Measurements from ENCODE around the gene AP4B1. TPM values are rescaled to one million over a fixed set of nuclear protein-coding genes. Genes with fewer than 3 reads are reported as not detected.

The AP4B1 gene
- polyA plus RNA-seq, 2 of the 4 experiments (the other 2 are of a cell fraction): 9.2 to 11.9 TPM

DNA sequence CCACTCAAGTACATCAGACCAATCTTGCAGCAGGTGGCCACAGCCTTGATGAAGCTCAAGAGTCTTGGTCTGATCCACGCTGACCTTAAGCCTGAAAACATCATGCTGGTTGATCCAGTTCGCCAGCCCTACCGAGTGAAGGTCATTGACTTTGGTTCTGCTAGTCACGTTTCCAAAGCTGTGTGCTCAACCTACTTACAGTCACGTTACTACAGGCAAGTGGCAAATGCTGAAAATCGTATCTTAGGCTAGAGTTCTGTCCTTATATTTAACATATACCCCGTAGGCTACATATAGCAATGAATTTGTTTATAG, 36.6 kb upstream of the AP4B1 start:
- 90% methylated on average over 7 of the region's 7 CpGs for WGBS (ENCODE audit: missing lambda C conversion rate)
- H3K4me1 ChIP-seq: no peaks in the 10 kb centered on the region
- TF ChIP-seq JUN (IDR thresholded peaks at IDR 0.05): no peak
- no peak for TF ChIP-seq RARB (CRISPR knock-in tag; IDR thresholded peaks at IDR 0.05)
- TF ChIP-seq ZNF302 (CRISPR knock-in tag; IDR thresholded peaks at IDR 0.05): no peak
- TF ChIP-seq JUNB (IDR thresholded peaks at IDR 0.05): no peak
- no peak for TF ChIP-seq RFX5 (IDR thresholded peaks at IDR 0.05)
- TF ChIP-seq USF2 (IDR thresholded peaks at IDR 0.05): no peak
- no peak for TF ChIP-seq HEYL (CRISPR knock-in tag; IDR thresholded peaks at IDR 0.05)
- no peak for TF ChIP-seq BHLHE40 (IDR thresholded peaks at IDR 0.05; ENCODE audit: low read depth, low read length)
- TF ChIP-seq FOSB (CRISPR knock-in tag; IDR thresholded peaks at IDR 0.05): no peak
- TF ChIP-seq TP53 (CRISPR knock-in tag; IDR thresholded peaks at IDR 0.05): no peak
- no peak for TF ChIP-seq BCL3 (IDR thresholded peaks at IDR 0.05)
- ChIA-PET POLR2A (no interaction called here), CTCF (interaction anchor here (1.9 kb wide), 1 partner anchor 10 kb away, joined by 5 read pairs; no protein-coding TSS in a partner anchor)
- H3K9me3 ChIP-seq: 0 out of 3 replicates have a peak, but pooled peaks cover 3% of the 10 kb centered on the region
- no peak overlapping the region for H3K27ac ChIP-seq
- H3K4me3 ChIP-seq: no peak overlapping the region
- H3K4me2 ChIP-seq: no peak overlapping the region
- no peak for FAIRE-seq
- no peak for DNase-seq (ENCODE audit: low read depth in 1 of 2, low spot score in 1 of 2)
- no peak for ATAC-seq

GRCh38 chr1:113940365-113941244, 36.0 kb upstream of the AP4B1 start:
- peak; percentile 48 for TF ChIP-seq MAFK (IDR thresholded peaks at IDR 0.05; ENCODE audit: partially characterized antibody)
- TF ChIP-seq POLR2A (IDR thresholded peaks at IDR 0.05; ENCODE audit: low read length): no peak
- CTCF ChIA-PET: interaction anchor here (1.9 kb wide), 1 partner anchor 9 kb away, joined by 5 read pairs; no protein-coding TSS in a partner anchor
- 87% methylated on average over 16 of the region's 16 CpGs for WGBS (ENCODE audit: missing lambda C conversion rate)
- Histone ChIP-seq H3K9me3 (0 out of 3 replicates have a peak, but pooled peaks cover 3% of the 10 kb centered on the region), H3K4me3 (no peak overlapping the region), H3K4me2 (no peak overlapping the region), H3K4me1 (no peaks in the 10 kb centered on the region), H3K27ac (no peak overlapping the region)
- POLR2A ChIA-PET: no interaction called here
- DNase-seq (ENCODE audit: low read depth in 1 of 2, low spot score in 1 of 2): no peak
- ATAC-seq: no peak
- no peak for FAIRE-seq

- Histone ChIP-seq H3K4me3 (no peak overlapping the region), H3K4me2 (no peak overlapping the region), H3K9me3 (no peaks in the 10 kb centered on the region), H3K27ac (no peak overlapping the region), H3K4me1 (no peaks in the 10 kb centered on the region)
- CTCF ChIA-PET: interaction anchor here (1.1 kb wide), 1 partner anchor 33 kb away, joined by 3 read pairs; the partner anchor contains the start of gene DCLRE1B
- WGBS (ENCODE audit: missing lambda C conversion rate): 80% methylated on average over 5 of the region's 5 CpGs
- DNase-seq (ENCODE audit: low read depth in 1 of 2, low spot score in 1 of 2) (no peak), FAIRE-seq (no peak), ATAC-seq (no peak)
- no peak for TF ChIP-seq EHF (CRISPR knock-in tag; IDR thresholded peaks at IDR 0.05)
- no peak for TF ChIP-seq CBX2 (IDR thresholded peaks at IDR 0.05; ENCODE audit: borderline replicate concordance, low read depth)
- TF ChIP-seq RARB (CRISPR knock-in tag; IDR thresholded peaks at IDR 0.05): no peak
- no peak for TF ChIP-seq PBX3 (IDR thresholded peaks at IDR 0.05)
- no peak for TF ChIP-seq RNF2 (IDR thresholded peaks at IDR 0.05; ENCODE audit: borderline replicate concordance, low read depth)
- POLR2A ChIA-PET: no interaction called here
Observed at GRCh38 chr1:113938192-113938591, 33.6 kb upstream of the AP4B1 start.

DNA sequence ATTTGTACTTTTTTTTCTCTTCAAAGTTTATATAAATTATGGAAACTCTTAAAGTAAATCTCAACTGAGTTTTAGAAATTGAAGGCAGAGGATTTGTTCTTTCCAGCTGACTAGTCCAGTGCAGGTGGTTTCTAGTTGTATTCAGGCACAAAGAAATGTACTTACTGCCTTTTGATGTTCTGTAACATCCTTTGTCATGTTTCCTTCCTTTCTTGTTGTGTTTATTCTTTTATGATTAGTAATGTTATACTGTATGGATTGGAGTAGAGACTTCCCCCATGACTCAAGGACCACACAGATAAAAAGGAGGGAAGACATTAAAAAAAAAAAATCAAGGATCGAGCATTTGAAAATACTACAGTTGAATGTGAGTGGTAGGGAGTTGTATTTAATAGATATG, 32.5 kb upstream of the AP4B1 start:
- Histone ChIP-seq H3K9me3 (no peaks in the 10 kb centered on the region), H3K4me2 (no peak overlapping the region), H3K4me3 (no peak overlapping the region), H3K4me1 (no peaks in the 10 kb centered on the region), H3K27ac (no peak overlapping the region)
- WGBS (ENCODE audit: missing lambda C conversion rate): 41% methylated on average over 1 of the region's 1 CpG
- no peak for ATAC-seq
- CTCF ChIA-PET: no interaction called here
- FAIRE-seq: no peak
- POLR2A ChIA-PET: no interaction called here
- no peak for DNase-seq (ENCODE audit: low read depth in 1 of 2, low spot score in 1 of 2)
- no peak for TF ChIP-seq POLR2A (IDR thresholded peaks at IDR 0.05; ENCODE audit: low read length)
- no peak for TF ChIP-seq ZNF302 (CRISPR knock-in tag; IDR thresholded peaks at IDR 0.05)
- TF ChIP-seq ELK1 (IDR thresholded peaks at IDR 0.05; ENCODE audit: low read depth, low read length): no peak
- TF ChIP-seq RAD21 (conservative IDR thresholded peaks at IDR 0.05 in 1 of 2, IDR thresholded peaks at IDR 0.05 in 1 of 2): no peak
- no peak for TF ChIP-seq NPAS2 (CRISPR knock-in tag; IDR thresholded peaks at IDR 0.05; ENCODE audit: borderline replicate concordance)
- no peak for TF ChIP-seq HOXA7 (CRISPR knock-in tag; IDR thresholded peaks at IDR 0.05)
- no peak for TF ChIP-seq FOSB (CRISPR knock-in tag; IDR thresholded peaks at IDR 0.05)
- no peak for TF ChIP-seq RNF2 (IDR thresholded peaks at IDR 0.05; ENCODE audit: borderline replicate concordance, low read depth)
- no peak for TF ChIP-seq CEBPB (IDR thresholded peaks at IDR 0.05)
- TF ChIP-seq CBX2 (IDR thresholded peaks at IDR 0.05; ENCODE audit: borderline replicate concordance, low read depth): no peak
- TF ChIP-seq HOXB5 (CRISPR knock-in tag; IDR thresholded peaks at IDR 0.05): no peak
- no peak for TF ChIP-seq POLR2AphosphoS2 (conservative IDR thresholded peaks at IDR 0.05; ENCODE audit: low read length)
- TF ChIP-seq FOXS1 (CRISPR knock-in tag; IDR thresholded peaks at IDR 0.05): no peak
- no peak for TF ChIP-seq KDM1A (IDR thresholded peaks at IDR 0.05; ENCODE audit: low read depth)
- TF ChIP-seq MAZ (IDR thresholded peaks at IDR 0.05; ENCODE audit: borderline replicate concordance, low read depth, low read length): no peak

Data from A549 (cell line).